ENCODE results near the gene GGNBP2.
"Not testable (repeated sequence)": the region's sequence is repeated elsewhere in the genome, so short reads cannot be mapped to it uniquely, and the experiment has no call there.

GGNBP2 gene

GRCh38 chr17:36602030-36602748 is 57.5 kb downstream of the GGNBP2 start:
- no peak for DNase-seq (ENCODE audit: low spot score)

GRCh38 chr17:36602924-36603384 is 58.2 kb downstream of the GGNBP2 start:
- DNase-seq (ENCODE audit: low spot score) = peak; percentile 70

- not testable (repeated sequence) for DNase-seq (ENCODE audit: low spot score)
These were observed 60.3 kb downstream of the GGNBP2 start for GRCh38 chr17:36605028-36605427.

- DNase-seq (ENCODE audit: low spot score) = no peak
These were observed 63.6 kb downstream of the GGNBP2 start for GRCh38 chr17:36608280-36608679.

DNA sequence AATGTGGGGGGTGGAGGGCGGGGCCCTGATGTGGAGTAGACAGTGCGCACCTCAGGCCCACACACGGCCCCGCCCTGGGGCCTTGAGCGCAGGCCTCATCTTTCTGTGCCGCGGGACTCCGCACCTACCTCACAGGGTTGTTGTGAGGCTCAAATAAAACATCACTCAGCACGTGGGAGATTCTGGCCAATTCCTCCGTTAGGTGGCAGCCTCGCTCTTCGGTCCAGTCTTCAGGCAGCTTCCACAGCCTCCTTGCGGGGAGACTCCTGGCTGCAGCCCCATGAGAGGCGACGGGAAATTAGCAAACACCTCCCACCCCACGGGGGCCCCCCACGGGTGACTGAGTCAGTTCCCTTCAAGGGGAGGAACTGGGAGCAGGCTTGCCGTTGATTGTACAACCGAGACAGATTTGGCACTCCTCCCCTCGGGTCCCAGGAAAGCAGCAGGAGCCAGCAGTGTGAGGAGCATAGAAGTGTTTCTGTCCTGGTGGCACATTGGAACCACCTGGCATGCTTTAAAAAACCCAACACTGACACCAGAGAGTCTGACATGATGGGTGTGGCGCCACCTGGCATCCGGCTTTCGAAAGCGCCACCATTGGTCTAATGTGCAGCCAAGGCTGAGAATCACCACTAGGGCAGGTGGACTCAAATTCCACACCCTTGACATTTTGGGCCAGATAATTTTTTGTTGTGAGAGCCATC is 64.2 kb downstream of the GGNBP2 start:
- DNase-seq (ENCODE audit: low spot score) = peak; percentile 74

DNA sequence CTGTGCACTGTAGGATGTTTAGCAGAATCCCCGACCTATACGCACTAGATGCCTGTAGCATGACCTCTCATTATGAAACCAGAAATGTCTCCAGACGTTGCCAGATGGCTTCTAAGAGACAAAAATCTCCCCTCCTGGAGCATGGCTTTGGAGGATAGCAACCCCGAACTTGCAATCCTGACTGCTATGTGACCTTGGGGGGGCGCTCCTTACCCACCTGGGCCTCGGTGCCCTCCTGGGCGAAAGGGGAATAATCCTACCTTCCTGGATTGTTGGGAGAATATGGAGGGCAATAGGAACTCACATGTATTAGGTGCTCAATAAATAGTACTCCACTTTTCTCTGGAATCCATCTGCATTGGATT is 64.8 kb downstream of the GGNBP2 start:
- no peak for DNase-seq (ENCODE audit: low spot score)

- no peak for DNase-seq (ENCODE audit: low spot score)
These were observed 65.8 kb downstream of the GGNBP2 start for GRCh38 chr17:36610474-36610873.

DNA sequence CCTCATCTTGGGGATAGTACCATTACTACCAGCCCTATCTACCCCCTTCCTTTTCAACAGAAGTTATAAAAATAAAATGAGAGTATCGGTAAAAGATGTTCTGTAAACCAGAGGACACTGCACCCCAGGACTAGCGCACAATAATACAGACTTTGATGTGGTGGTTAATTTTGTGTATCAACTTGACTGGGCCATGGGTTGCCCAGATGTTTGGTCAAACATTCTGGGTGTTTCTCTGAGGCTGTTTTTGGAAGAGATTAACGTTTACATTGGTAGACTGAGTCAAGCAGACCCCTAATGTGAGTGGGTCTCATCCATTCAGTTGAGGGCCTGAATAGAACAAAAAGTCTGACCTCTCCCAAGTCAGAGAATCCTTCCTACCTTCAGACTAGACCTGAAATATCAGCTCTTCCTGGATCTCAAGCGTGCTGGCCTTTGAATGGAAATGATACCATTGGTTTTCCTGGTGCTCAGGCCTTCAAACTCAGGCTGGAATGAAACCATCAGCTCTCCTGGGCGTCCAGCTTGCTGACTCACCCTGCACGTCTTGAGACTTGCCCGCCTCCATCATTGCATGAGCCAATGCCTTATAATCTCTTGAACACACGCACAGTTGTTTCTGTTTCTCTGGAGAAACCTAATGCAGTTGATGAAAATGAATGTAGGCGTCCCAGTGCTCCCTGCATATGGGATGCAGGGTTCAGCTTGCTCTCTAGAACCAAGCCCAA is 66.8 kb downstream of the GGNBP2 start:
- DNase-seq (ENCODE audit: low spot score) = peak; percentile 77

GRCh38 chr17:36612323-36612722 is 67.6 kb downstream of the GGNBP2 start:
- no peak for DNase-seq (ENCODE audit: low spot score)

GRCh38 chr17:36613155-36613554 is 68.4 kb downstream of the GGNBP2 start:
- DNase-seq (ENCODE audit: low spot score) = no peak

- DNase-seq (ENCODE audit: low spot score) = no peak
These were observed 69.4 kb downstream of the GGNBP2 start for GRCh38 chr17:36614081-36614480.

GRCh38 chr17:36614933-36615332 is 70.2 kb downstream of the GGNBP2 start:
- no peak for DNase-seq (ENCODE audit: low spot score)

GRCh38 chr17:36616061-36617029 is 71.6 kb downstream of the GGNBP2 start:
- DNase-seq (ENCODE audit: low spot score) = no peak

- no peak for DNase-seq (ENCODE audit: low spot score)
These were observed 73.1 kb downstream of the GGNBP2 start for GRCh38 chr17:36617773-36618172.

DNA sequence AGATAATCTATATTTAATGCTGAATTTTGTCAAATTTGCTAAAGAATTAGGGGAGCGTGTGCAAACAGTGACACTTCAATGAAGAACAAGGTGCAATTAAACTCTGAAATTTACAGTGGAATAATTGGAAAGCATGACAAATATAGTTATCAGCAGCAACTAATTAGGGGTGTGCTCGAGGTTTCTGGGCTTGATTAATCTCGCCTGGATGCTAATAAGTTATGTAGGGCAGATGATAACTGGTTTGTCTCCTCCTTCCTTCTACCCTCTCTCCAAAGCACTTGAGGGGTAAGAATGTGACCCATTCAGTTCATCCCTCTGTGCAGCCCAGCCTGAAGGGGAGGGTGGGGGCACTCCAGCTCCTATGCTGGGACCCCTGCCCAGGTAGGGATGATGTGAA is 78.6 kb downstream of the GGNBP2 start:
- no peak for DNase-seq (ENCODE audit: low spot score)

- DNase-seq (ENCODE audit: low spot score) = no peak
These were observed 80.5 kb downstream of the GGNBP2 start for GRCh38 chr17:36625188-36625587.

- DNase-seq (ENCODE audit: low spot score) = no peak
These were observed 82.4 kb downstream of the GGNBP2 start for GRCh38 chr17:36627101-36627500.

DNA sequence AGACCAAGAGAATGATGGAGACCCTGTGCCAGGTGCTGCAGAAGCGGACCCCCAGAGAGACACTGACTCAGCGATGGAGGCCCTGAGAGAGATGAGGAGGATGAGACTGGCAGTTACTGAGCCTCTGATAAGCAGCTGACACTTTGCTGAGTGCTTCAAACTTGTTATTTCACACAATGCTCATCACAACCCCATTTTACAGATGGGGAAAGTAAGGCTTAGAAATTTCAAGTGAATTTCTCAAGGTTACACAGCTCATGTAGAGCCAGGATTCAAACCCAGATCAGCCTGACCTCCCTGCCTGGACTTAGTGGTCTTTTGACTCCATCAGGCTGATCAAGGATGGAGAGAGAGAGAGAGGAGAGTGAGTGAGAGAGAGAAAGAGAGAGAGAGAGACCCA is 83.9 kb downstream of the GGNBP2 start:
- DNase-seq (ENCODE audit: low spot score) = no peak

DNA sequence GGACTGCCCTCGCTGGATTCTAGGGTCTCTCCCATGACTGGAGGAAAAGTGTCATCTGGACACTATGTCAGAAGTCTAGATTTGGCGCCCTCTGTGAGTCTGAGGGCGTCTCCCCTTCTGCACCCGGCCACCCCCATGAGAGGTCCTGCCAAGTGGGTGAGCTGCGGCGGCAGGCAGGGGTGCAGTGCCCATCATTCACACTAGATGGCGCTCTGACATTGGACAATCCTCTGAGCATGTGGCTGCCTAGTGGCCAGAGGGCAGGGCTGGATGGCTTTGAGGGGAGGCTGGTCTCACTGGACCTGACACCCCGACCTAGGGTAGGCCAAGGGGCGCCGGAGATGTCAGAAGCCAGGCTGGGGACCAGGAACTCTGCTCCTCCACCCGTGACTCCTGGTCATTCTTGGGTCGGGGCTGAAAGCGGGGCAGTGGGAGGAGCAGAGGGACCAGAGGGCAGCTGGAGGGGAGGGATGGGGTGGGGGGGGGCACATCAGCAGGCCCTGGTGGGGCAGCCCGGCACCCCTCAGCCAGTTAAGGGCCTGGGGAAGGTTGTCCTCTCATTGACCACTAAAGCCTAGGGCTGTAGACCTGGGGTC is 84.6 kb downstream of the GGNBP2 start:
- DNase-seq (ENCODE audit: low spot score) = peak; percentile 88

DNA sequence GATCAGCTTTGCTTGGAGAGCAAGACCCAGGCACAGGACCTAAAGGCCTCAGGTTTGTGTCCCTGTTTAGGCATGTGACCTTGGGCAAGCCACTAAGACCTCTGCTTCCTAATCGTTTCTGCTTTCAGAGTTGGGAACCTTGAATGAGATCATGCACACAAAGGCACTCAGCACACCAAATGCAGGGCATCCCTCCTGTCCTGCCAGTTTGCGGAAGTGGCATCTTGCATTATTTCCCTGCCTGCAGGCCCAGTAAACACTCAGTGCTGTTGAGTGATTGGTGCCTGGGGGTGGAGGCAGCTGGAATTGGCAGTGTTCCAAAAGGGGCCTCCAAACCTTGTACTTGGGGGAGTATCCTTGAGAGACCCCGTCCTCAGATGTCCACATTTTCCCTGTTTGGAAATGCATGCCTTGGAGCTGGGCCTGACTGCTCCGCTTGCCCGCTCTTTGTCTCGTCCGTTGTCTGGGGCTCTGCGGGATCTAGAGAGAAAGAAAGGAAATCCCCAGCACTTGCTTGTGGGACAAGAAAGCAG is 85.3 kb downstream of the GGNBP2 start:
- DNase-seq (ENCODE audit: low spot score) = no peak

- DNase-seq (ENCODE audit: low spot score) = no peak
These were observed 86.3 kb downstream of the GGNBP2 start for GRCh38 chr17:36631022-36631421.

Data from AG08395 (cell line).